HG03175 (cell line): Measurements from ENCODE around the gene ALG14.
"Not testable (repeated sequence)": the region's sequence is repeated elsewhere in the genome, so short reads cannot be mapped to it uniquely, and the experiment has no call there.

ENCODE experiments used
- ATAC-seq: cut with Tn5 transposase; IDR thresholded peaks from one replicate; pipeline ENCODE4 v1.9.1; 2021; ENCODE audit warnings: mild to moderate bottlenecking, moderate library complexity; ENCODE audit not compliant: unreplicated experiment

ALG14 gene

DNA sequence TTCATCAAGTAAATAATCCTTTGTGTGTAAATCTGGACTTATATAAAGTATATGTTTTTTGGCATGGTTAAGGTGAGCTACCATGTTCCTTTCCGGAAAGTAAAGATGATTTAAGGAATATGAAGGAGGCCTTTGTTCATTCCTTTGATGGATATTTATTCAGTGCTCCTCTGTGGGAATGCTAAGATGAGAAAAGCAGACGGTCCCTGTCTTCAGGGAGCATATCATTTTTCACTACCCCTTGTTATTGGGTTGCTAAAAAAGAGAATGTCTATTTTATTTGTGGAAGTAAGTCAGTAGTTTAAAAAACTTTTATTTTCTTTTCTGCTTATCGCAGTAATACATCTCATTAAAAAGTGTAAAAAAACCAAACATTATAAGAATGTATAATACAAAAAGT is 110.8 kb downstream of the ALG14 start:
- ATAC-seq: no peak

DNA sequence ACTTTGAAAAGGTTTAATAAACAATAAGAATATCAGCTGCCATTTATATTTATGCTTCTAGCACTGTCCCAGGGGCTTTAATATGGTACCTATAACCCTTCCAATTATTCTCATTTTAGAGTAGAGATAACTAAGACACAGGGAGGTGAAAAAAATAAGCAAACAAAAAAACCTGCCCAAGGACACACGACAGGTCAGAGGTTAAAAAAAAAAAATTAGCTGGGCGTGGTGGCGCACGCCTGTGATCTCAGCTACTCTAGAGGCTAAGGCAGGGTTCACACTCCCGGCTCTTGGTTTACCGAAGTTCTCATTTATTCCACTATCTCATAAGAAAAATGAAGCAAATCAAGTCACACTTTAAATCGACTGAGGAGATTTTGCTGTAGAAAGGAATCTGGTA is 111.2 kb downstream of the ALG14 start:
- ATAC-seq: no peak

DNA sequence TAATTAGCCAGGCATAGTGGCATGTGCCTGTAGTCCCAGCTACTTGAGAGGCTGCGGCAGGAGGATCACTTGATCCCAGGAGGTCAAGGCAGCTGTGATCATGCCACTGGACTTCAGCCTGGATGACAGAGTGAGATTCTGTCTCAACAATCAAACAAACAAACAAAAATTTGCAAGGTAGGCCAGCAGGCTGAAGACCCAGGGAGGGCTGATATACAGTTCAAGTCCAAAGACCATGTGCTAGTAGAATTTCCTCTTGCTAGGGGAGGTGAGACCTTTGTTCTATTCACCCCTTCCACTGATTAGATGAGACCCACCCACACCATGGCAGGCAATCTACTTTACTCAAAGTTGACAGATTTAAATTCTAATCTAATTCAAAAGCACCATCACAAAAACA is 114.7 kb downstream of the ALG14 start:
- no peak for ATAC-seq

DNA sequence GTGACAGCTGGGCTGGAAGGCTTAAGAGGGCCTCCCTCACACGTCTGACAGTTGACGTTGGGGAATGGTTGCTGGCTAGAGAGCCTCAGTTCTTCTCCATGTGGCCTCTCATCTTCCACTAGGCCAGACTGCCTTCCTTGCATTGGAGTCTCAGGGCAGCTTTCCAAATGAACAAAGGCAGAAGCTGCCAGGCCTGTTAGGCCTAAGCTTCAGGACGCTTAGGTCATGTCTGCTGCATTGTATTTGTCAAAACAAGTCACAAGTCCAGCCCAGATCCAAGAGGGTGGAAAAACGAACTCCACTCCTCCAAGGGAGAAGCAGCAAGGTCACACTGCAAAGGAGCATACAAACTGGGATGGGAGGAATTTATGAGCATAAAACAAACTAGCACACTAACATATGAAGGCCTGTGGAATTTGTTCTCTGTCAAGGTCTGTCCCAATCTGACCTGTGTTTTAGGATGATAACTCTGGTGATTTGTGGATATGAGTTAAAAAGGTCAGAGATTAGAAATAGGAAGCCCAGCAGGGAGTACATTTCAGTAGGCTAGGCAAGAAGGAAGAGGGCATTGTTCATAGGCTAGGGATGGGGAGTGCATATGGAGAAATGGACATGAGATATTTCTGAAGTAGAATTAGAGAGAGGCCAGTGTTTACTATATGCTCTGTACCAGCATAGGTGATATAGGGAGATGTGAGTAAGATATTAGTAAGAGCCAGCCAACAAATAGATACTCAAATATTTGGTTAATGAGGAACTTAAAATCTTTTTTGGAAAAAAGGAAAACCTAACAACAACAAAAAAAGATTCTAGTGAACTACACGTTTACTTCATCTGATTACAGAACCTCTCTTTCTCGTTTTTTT is 116.8 kb downstream of the ALG14 start:
- ATAC-seq: no peak

GRCh38 chr1:94954263-94955220 is 118.2 kb downstream of the ALG14 start:
- ATAC-seq: no peak

- ATAC-seq: no peak
These were observed 119.0 kb downstream of the ALG14 start for GRCh38 chr1:94953746-94954145.

DNA sequence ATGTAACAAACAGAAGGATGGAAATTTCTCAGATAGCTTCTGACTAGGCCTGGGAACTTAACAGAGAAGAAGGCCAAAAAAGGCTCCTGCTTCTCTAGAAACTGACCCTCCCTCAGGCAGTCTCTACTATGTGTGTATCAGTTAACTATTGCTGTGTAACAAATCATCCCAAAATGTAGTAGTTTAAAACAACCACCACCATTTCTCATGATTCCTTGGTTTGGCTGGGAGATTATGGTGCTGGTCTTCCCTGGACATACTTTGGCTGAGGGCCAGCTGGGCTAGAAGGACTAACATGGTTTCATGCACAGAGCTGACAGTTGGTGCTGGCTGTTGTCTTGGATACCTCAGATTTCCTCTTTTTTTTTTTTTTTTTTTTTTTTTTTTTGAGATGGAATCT is 119.6 kb downstream of the ALG14 start:
- ATAC-seq: no peak

- ATAC-seq: no peak
These were observed 120.2 kb downstream of the ALG14 start for GRCh38 chr1:94952539-94952938.

- no peak for ATAC-seq
These were observed 121.1 kb downstream of the ALG14 start for GRCh38 chr1:94951509-94952208.

DNA sequence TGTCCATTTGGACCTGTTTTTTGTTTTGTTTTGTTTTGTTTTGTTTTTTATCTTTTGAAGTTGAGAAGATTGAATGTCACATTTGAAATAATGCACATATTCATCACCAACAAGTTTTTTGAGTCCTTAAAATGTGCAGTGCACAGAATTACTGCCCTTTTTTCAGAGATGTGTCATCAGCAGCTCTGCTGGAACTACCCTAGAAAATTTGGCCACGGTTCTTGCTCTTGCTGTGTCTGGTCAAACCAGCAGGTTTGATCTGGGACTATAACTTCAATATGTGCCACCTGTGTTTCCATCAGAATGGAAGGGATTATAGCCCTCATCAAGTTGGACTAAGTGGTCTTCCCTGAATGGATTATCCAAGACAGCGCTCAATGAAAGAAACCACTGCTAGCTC is 121.7 kb downstream of the ALG14 start:
- ATAC-seq: no peak

DNA sequence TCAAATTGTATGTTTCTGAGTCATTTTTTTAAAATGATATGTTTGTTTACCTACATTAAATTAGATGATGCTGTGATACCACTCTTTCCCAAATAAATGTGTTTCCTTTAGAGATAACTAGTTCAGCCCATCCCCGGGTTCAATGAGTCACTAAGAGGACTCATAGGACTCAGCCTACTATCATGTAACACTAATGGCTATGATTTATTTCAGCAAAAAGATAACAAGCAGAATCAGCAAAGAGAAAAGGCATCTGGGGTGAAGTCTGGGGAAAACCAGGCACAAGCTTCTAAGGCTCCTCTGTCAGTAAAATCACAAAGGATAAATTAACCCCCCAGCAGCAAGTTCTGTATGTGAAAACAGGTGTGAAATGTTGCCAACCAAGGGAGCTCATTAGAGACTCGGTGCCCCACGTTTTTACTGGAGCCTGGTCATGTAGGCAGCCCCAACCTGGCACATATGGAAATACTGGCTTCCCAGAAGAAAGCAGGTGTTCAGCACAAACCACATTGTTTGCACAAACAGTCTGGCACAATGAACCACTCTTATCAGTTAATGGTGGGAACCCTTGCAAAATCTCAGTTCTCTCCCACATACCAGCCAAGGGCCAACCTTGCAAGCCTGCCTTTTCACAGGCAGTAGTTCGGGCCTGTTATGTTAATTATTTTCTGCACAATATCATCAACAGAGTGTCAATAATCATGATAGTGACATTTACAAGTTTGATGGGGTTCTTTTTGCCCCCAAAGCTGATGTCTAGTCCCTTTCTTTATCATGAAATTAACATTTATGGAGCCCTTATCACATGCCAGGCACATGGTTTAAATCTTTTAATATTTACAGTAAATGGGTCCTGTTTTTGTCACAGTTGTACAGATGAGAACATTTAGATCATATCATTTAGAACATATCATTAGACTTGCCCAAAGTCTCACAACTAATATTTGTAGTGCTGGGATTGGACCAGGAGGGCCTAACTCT is 122.8 kb downstream of the ALG14 start:
- ATAC-seq: no peak

- no peak for ATAC-seq
These were observed 125.3 kb downstream of the ALG14 start for GRCh38 chr1:94947437-94947836.

DNA sequence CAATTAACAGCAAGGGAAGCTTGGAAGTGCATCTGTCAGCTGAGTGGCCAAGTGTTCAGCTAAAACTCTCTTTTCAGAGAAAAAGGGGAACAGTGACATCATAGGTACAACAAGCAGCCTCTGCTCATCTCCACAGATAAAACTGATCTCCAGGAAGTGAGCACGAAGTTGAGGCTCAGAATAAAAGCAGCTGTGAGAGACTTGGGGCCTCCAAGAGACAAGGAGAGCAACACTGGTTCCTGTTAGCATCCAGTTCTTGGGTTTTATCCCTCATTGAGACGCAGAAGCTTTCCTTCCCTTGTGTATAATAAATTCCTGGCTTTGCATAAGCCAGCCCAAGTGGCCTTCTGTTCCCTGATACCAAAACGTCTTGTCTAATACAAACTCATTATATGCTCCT is 125.9 kb downstream of the ALG14 start:
- ATAC-seq: no peak

GRCh38 chr1:94942171-94943128 is 130.3 kb downstream of the ALG14 start:
- ATAC-seq: no peak

DNA sequence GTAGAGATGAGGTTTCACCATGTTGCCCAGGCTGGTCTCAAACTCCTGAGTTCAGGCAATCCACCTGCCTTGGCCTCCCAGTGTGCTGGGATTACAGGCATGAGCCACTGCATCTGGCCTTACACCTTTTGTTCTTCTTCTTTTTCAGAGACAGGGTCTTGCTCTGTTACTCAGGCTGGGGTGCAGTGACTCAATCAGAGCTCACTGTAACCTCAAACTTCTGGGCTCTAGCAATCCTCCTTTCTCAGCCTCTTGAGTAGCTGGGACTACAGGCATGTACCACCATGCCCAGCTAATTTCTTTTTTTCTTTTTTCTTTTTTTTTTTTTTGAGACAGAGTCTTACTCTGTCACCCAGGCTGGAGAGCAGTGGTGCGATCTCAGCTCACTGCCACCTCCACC is 131.3 kb downstream of the ALG14 start:
- ATAC-seq: not testable (repeated sequence)

DNA sequence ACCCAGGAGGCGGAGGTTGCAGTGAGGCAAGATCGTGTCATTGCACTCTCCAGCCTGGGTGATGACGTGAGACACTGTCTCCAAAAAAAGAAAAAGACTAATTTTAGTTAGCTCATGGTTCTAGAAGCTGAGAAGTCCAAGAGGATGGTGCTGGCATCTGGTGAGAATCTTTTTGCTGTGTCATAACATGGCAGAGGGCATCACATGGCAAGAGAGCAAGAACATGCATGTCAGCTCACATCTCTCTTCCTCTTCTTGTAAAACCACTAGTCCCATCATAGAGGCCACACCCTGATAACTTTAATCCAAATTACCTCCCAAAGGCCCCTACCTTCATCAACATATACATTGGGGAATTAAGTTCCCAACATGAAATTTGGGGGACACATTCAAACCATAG is 132.0 kb downstream of the ALG14 start:
- no peak for ATAC-seq

GRCh38 chr1:94937820-94938219 is 134.9 kb downstream of the ALG14 start:
- no peak for ATAC-seq

GRCh38 chr1:94936861-94937620 is 135.7 kb downstream of the ALG14 start:
- ATAC-seq: no peak
